Bronchial epithelial cell (primary cell): Measurements from ENCODE around the gene THRA. TPM values are rescaled to one million over a fixed set of nuclear protein-coding genes. Genes with fewer than 3 reads are reported as not detected.

Source experiments
- DNase-seq: peaks from one replicate; pipeline ENCODE4 v3.0.0-alpha.2; 2010; ENCODE audit warnings: low read depth
- FAIRE-seq: peaks from 2 replicates; lab custom pipeline; 2011; peaks lifted over from hg19 to GRCh38; lab: Jason Lieb, UNC
- H3K27me3 ChIP-seq: 2 replicates; pipeline ENCODE4 v1.5.1; 2011; ENCODE audit warnings: low read length; ENCODE audit not compliant: control insufficient read depth, insufficient read depth
- H3K36me3 ChIP-seq: 2 replicates; pipeline ENCODE4 v1.5.1; 2011; ENCODE audit warnings: low read length; ENCODE audit not compliant: control insufficient read depth, insufficient read depth
- H3K4me3 ChIP-seq: 2 replicates; pipeline ENCODE4 v1.5.1; 2011; ENCODE audit warnings: mild to moderate bottlenecking, low read depth, low read length, control low read depth
- total RNA-seq: library from RNA; depleted of rRNA; stranded (reverse); fragments of >200 nt; gene quantifications from 2 replicates; pipeline ENCODE4 v1.2.1, GENCODE V29; 2014
- TF ChIP-seq, protein P1 (sequence below): IDR thresholded peaks from 2 replicates; pipeline ENCODE4 v1.5.1; 2011; ENCODE audit warnings: mild to moderate bottlenecking, moderate library complexity, low read length, control low read depth, inconsistent platforms; ENCODE audit not compliant: insufficient read depth, severe bottlenecking

Gene THRA
- total RNA-seq, 1 donor from 2014 or later, result 5.8 TPM

DNA sequence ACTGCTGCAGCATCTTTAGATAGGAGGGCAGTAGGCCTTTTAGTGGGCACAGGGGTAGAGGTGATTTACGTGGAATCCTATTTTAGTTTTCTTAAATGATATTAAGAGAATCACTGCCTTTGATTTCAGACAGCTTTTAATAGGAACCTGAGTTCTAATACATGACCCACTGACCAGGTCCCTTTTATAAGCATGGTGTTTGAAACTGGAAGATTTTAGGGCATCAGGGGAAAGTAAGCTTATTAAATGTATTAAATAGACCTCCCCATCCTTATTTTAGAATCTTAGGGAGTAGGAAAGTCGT lies 61.0 kb downstream of the THRA start:
- no peak for DNase-seq
- Histone ChIP-seq H3K4me3 (peak overlapping the region; percentile 84), H3K36me3 (peaks cover 9% of the 10 kb centered on the region), H3K27me3 (no peaks in the 10 kb centered on the region)
- no peak for FAIRE-seq
- TF ChIP-seq, protein P1, sequence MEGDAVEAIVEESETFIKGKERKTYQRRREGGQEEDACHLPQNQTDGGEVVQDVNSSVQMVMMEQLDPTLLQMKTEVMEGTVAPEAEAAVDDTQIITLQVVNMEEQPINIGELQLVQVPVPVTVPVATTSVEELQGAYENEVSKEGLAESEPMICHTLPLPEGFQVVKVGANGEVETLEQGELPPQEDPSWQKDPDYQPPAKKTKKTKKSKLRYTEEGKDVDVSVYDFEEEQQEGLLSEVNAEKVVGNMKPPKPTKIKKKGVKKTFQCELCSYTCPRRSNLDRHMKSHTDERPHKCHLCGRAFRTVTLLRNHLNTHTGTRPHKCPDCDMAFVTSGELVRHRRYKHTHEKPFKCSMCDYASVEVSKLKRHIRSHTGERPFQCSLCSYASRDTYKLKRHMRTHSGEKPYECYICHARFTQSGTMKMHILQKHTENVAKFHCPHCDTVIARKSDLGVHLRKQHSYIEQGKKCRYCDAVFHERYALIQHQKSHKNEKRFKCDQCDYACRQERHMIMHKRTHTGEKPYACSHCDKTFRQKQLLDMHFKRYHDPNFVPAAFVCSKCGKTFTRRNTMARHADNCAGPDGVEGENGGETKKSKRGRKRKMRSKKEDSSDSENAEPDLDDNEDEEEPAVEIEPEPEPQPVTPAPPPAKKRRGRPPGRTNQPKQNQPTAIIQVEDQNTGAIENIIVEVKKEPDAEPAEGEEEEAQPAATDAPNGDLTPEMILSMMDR, result no peak

DNA sequence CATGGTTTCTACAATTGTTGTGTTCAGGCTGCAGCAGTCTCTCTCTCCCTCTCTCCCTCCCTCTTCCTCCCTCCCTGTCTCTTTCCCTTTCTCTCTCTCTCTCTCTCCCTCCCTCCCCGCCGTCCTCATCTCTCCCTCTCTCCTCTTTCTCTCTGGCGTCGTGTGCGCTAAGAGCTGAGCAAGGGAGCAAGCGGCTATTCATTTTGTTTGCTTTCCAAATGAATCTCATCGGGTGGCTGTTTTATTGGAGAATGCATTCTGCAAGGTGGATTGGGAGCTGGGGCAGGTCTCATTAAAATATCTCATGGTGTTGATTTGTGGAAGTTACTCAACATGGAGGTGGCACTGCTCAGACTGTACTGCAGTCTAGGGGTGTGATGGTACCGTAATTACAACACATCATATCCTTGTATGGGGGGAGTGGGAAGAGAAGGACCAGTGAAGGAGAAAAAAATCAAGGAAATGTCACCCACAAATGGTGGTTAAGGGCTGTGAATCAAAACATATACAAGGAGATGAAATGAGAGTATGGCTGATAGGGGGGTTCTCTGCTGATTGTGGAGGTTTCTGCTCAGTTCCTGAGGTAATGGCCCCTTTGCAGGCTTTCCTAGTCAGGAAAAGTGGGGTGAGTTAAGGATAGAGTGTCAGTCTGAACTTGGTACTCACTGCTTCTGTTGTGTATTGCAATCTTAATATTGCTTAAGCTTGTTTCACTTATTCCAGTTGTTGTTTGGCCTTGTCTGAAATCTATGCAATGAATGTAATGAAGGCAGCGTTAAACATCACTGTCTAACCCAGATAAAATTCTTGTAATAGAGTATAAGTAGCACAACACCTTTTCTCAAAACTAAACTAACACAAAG lies 61.7 kb downstream of the THRA start:
- TF ChIP-seq, protein P1, result no peak
- no peak for DNase-seq
- no peak for FAIRE-seq
- Histone ChIP-seq H3K36me3 (peaks cover 12% of the 10 kb centered on the region), H3K4me3 (peak overlapping the region; percentile 84), H3K27me3 (no peaks in the 10 kb centered on the region)

DNA sequence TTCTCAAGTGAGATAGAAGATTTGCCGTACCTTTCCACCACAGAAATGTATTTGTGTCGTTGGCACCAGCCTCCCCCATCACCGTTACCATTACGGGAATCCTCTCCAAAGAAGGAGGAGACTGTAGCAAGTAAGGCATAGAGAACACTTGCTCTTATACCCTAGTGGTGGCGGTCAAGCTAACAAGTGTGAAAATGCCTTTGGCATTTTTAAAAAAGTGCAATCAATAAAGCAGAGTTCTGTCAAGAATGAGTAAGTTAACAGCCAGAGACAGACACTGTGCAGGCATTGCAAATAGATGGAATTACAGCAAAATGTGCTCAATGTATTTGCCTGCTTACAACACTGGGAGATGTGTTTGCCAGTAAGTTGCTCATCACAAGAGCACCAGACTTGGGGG lies 66.7 kb downstream of the THRA start:
- DNase-seq (no peak), FAIRE-seq (no peak)
- H3K27me3 ChIP-seq, result no peaks in the 10 kb centered on the region
- TF ChIP-seq, protein P1, result no peak
- H3K4me3 ChIP-seq, result no peak overlapping the region
- peaks cover 27% of the 10 kb centered on the region for H3K36me3 ChIP-seq

DNA sequence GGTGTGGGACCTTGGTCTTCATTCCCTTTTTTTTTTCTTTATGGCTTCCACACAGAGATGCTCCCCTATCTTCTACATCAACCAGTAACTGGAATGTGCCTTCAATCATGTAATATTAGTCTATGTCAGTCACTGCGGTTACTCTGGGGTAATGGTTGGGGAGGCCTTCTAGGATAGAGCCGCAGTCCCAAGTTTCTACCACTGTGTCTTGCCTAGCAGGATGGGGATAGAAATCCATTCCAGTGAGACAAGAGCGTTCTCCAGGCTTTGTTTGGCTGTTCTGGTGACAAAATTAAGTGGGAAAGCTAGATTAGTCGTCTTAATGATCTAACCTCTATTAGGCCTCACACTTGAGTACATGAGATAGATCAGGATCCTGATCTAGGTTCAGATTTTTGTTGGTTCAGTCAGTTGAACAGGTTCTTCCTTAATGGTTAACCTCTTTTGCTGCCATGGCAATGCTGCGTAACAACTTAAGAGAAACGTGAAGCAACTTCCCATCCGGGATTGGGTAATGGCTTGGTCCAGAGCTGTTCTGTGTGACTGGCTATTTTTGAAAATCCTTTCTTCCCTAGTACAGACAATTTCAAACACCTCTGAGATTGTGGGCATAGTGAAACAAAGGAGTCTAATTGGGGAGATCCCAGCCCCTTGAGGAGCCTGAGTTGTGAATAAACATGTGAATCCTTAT lies 67.7 kb downstream of the THRA start:
- FAIRE-seq (no peak), DNase-seq (no peak)
- TF ChIP-seq, protein P1, result no peak
- Histone ChIP-seq H3K27me3 (no peaks in the 10 kb centered on the region), H3K4me3 (no peak overlapping the region), H3K36me3 (peaks cover 27% of the 10 kb centered on the region)

DNA sequence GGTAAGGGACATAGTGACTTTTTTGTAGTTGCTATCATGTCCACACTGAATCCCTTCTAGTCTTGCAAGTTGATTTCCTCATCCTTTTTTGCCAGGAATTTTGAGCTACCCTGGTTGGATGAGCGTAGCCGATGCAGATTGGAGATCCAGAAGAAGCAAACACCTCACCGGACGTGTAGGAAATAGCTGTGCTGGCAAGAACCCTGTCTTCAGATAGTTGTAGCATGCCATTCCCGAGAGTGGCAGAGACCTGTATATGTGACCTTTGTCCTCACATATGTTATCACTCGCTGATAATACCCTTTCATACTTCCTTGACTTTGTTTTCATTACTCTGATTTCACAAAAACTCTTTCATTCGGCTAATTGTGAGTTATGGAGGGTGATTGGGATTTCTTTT lies 71.4 kb downstream of the THRA start:
- Histone ChIP-seq H3K36me3 (peaks cover 19% of the 10 kb centered on the region), H3K4me3 (no peak overlapping the region), H3K27me3 (no peaks in the 10 kb centered on the region)
- FAIRE-seq, result no peak
- DNase-seq, result no peak
- TF ChIP-seq, protein P1, result no peak
